ENCODE measurements around the gene MRPL58. TPM values are rescaled to one million over a fixed set of nuclear protein-coding genes. Genes with fewer than 3 reads are reported as not detected.

The MRPL58 gene
- total RNA-seq, 1 donor from 2014 or later, result 25.1 TPM

- H3K27me3 Mint-ChIP-seq (ENCODE audit: unreplicated experiment), result no peaks in the 10 kb centered on the region
- no peaks in the 10 kb centered on the region for H3K9me3 Mint-ChIP-seq (ENCODE audit: unreplicated experiment)
- no peak overlapping the region for H3K4me3 Mint-ChIP-seq (ENCODE audit: unreplicated experiment)
- H3K36me3 Mint-ChIP-seq (ENCODE audit: unreplicated experiment), result peaks cover 4% of the 10 kb centered on the region
- TF ChIP-seq CTCF (IDR thresholded peaks at IDR 0.05), result no peak
- H3K4me1 Mint-ChIP-seq (ENCODE audit: unreplicated experiment), result no peaks in the 10 kb centered on the region
- no peak overlapping the region for H3K27ac Mint-ChIP-seq (ENCODE audit: unreplicated experiment)
- DNase-seq (ENCODE audit: extremely low spot score, unreplicated experiment), result no peak
Observed at GRCh38 chr17:74999523-74999922, 12.9 kb upstream of the MRPL58 start.

DNA sequence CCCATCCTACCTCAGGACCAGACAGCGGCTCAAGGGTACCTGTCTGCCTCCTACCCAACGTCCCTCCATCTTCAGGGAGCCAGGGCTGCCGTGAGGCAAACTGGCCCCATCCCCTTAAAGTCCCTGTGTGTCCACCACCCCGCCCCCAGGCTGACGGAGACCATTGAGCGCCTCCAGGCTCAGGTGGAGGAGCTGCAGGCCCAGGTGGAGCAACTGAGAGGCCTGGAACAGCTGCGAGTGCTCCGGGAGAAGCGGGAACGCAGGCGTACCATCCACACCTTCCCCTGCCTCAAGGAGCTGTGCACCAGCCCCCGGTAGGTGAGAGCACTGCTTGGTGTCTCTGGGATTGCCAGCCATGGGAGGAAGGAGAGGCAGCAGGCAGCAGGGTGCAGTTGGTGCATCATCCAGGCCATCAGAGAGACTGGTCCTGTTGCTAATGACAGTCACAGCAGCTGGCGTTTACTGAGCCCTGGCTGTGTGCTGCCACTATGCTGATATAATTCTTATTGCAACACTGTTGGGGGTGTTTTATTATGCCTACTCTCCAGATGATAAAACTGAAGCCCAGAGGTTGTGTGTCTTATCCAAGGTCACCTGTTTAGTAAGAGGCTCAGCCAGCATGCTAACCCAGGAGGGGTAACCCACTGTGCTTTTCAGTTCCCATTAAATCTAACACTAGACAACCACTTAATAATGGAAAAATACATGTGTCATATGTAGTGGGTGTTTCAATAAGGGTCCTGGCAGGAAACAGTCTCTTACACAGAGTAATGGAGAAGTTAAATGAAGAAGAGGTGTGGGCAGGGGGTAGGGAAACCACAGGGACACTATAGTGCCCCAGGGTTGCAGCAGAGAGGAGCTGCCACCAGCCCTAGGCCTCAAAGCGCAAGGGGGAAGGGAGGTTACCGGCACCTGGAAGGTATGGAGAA, 10.3 kb upstream of the MRPL58 start:
- Mint-ChIP-seq H3K36me3 (ENCODE audit: unreplicated experiment) (peaks cover 12% of the 10 kb centered on the region), H3K27ac (ENCODE audit: unreplicated experiment) (no peak overlapping the region), H3K9me3 (ENCODE audit: unreplicated experiment) (no peaks in the 10 kb centered on the region), H3K27me3 (ENCODE audit: unreplicated experiment) (no peaks in the 10 kb centered on the region), H3K4me3 (ENCODE audit: unreplicated experiment) (no peak overlapping the region), H3K4me1 (ENCODE audit: unreplicated experiment) (no peaks in the 10 kb centered on the region)
- DNase-seq (ENCODE audit: extremely low spot score, unreplicated experiment), result no peak
- TF ChIP-seq CTCF (IDR thresholded peaks at IDR 0.05), result no peak

GRCh38 chr17:75003070-75003956, 9.2 kb upstream of the MRPL58 start:
- Mint-ChIP-seq H3K9me3 (ENCODE audit: unreplicated experiment) (no peaks in the 10 kb centered on the region), H3K27ac (ENCODE audit: unreplicated experiment) (no peak overlapping the region), H3K4me1 (ENCODE audit: unreplicated experiment) (no peaks in the 10 kb centered on the region), H3K36me3 (ENCODE audit: unreplicated experiment) (peaks cover 12% of the 10 kb centered on the region), H3K27me3 (ENCODE audit: unreplicated experiment) (no peaks in the 10 kb centered on the region), H3K4me3 (ENCODE audit: unreplicated experiment) (no peak overlapping the region)
- no peak for TF ChIP-seq CTCF (IDR thresholded peaks at IDR 0.05)
- no peak for DNase-seq (ENCODE audit: extremely low spot score, unreplicated experiment)

DNA sequence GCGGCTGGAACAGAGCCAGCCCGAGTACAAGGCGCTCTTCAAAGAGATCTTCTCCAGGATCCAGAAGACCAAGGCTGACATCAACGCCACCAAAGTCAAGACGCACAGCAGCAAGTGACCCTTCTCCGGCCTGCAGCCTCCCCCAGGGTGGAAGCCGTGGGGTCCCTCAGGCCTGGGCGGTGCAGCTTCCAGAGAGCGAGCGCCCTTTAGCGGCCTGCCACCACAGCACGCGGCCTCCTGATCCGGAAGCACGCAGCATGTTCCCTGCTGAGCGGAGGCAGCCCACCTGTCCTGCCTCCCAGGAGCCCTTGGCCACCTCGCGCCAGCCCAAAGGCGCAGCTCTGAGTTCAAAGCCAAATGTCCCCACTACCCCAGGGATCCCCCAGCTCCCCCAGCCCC, 8.5 kb upstream of the MRPL58 start:
- H3K9me3 Mint-ChIP-seq (ENCODE audit: unreplicated experiment), result no peaks in the 10 kb centered on the region
- no peak overlapping the region for H3K27ac Mint-ChIP-seq (ENCODE audit: unreplicated experiment)
- no peaks in the 10 kb centered on the region for H3K4me1 Mint-ChIP-seq (ENCODE audit: unreplicated experiment)
- H3K36me3 Mint-ChIP-seq (ENCODE audit: unreplicated experiment), result peaks cover 12% of the 10 kb centered on the region
- H3K4me3 Mint-ChIP-seq (ENCODE audit: unreplicated experiment), result no peak overlapping the region
- DNase-seq (ENCODE audit: extremely low spot score, unreplicated experiment), result no peak
- TF ChIP-seq CTCF (IDR thresholded peaks at IDR 0.05), result no peak
- H3K27me3 Mint-ChIP-seq (ENCODE audit: unreplicated experiment), result no peaks in the 10 kb centered on the region

DNA sequence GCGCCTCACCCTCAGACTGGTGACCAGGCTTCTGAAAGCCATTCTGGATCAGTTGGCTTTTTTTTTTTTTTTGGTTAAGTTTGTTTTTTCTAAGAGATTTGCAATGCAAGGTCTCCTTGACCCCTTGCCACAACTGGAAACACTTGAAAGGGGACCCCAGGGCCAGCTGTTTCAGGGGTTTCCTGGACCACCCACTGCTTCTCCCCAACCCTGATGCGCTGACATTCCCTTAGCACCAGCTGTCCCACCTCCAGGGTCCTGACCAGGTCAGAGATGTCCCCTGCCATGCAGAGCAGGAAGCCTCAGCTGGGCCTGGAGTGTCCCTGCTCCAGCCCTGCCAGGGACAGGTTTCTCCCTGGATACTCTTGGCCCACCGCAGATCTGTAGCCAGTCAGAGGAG, 8.1 kb upstream of the MRPL58 start:
- TF ChIP-seq CTCF (IDR thresholded peaks at IDR 0.05), result no peak
- Mint-ChIP-seq H3K27me3 (ENCODE audit: unreplicated experiment) (no peaks in the 10 kb centered on the region), H3K36me3 (ENCODE audit: unreplicated experiment) (peaks cover 12% of the 10 kb centered on the region), H3K9me3 (ENCODE audit: unreplicated experiment) (no peaks in the 10 kb centered on the region), H3K27ac (ENCODE audit: unreplicated experiment) (no peak overlapping the region), H3K4me3 (ENCODE audit: unreplicated experiment) (no peak overlapping the region), H3K4me1 (ENCODE audit: unreplicated experiment) (no peaks in the 10 kb centered on the region)
- DNase-seq (ENCODE audit: extremely low spot score, unreplicated experiment), result no peak
